GM18873 (cell line): ENCODE measurements around the gene INTS1.

Experiments
- ATAC-seq: cut with Tn5 transposase; IDR thresholded peaks from one replicate; pipeline ENCODE4 v1.9.1; 2021; ENCODE audit warnings: mild to moderate bottlenecking, moderate library complexity, moderate number of reproducible peaks; ENCODE audit not compliant: unreplicated experiment, low FRiP score

Gene INTS1

DNA sequence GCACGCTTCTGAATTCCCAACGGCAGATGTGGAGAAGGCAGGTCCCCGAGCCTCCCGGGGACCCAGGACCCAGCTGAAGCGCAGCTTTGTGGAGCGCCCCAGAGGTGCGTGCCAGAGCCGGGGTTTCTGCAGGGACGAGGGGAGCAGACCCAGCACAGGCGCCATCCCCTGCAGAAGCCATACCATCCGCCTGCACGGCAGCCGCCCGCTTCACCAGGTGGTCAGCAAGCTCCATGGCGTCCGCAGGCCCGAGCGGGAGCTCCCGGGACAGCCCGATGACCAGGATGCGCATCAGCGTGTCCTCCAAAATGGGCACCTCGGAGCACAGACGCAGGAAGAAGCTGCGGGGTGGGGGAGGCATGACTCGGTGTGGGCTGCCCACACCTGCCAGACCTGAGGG, 10.6 kb downstream of the INTS1 start:
- ATAC-seq, result no peak

DNA sequence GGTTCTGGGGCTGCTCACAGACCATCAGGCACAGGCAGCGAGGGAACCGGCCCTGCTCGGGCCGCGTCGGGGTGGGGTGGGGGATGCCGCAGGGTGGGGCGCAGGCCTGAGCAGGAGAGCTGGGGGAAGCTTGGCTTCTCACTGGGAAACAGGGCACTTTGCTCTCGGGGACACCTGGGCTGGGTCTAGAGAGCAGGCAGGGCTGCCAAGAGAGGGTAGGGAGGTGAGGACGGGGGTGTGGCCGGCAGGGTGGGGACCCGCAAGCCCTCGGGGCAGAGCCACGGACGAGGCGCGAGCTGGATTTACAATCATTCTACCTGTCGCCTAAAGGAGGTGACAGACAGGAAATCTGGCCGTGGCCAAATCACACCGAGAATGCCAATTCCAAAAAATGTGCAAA, 11.1 kb downstream of the INTS1 start:
- no peak for ATAC-seq

DNA sequence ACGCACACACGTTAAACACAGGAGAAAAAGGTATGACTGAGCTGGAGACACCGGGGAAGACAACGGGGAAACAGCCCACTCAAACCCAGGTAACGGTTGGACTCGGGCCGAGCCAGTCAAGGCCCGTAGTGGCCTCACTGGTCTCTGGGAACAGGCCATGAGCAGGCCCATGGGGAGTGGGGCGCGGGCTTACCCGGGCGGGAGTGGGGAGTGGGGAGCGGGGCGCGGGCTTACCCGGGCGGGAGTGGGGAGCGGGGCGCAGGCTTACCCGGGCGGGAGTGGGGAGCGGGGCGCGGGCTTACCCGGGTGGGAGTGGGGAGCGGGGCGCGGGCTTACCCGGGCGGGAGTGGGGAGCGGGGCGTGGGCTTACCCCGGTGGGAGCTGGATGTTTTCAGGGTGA, 11.5 kb downstream of the INTS1 start:
- ATAC-seq, result no peak

DNA sequence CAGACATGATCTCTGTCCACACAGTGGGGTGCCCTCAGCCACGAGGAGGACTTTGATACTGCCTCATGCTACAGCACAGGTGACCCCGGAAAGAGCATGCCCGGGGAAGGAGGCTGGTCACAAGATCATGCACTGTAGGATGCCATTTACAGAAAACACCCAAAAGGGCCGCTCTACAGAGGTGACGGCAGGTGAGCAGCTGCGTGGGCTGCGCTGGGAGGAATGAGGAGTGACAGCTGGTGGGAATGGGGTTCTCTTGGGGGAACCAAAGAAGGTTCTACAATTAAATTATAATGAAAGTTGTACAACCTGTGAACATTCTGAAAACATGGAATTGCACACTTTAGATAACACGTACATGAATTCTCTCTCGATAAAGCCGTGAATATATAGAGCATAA, 12.0 kb downstream of the INTS1 start:
- no peak for ATAC-seq

GRCh38 chr7:1490837-1491236, 13.4 kb downstream of the INTS1 start:
- no peak for ATAC-seq

GRCh38 chr7:1489336-1489735, 14.9 kb downstream of the INTS1 start:
- no peak for ATAC-seq

DNA sequence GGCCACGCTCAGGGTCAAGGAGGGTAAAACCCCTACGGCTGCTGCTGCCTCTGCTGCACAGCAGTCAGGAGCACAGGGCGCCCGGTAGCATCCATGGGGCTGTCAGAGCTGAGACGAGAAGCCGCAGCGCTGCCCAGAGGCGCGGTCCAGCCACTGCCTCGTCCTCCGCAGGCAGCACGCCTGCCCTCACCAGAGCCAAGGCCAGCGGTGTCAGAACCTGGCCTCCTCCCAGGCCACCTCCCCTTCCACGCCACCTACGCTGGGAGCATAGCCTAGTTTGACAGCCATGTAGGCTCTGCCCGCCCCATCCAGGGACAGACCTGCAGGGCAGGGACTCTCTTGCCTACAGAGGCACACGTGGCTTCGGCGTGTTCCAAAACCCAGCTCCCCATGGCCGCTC, 16.2 kb downstream of the INTS1 start:
- no peak for ATAC-seq

- ATAC-seq, result no peak
Observed at GRCh38 chr7:1487466-1487865, 16.7 kb downstream of the INTS1 start.

DNA sequence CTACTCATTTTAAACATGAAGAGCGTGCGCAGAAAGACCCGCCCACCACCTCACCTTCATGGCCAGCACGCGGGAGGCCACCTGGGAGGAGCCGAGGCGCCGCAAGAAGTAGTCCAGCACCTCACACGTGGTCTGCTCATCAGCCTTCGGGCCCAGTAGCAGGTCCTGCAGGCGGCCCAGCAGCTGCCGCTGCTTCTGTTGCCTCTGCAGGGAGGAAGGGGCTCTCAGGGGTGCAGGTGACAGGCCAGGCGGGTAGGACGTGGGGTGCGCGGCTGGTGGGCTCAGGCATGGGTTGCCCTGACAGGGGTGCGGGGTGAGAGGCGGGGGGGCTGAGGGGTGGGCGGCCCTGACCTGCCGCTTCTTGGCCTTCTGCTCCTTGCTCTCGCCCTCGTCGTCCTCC, 17.6 kb downstream of the INTS1 start:
- ATAC-seq, result no peak

DNA sequence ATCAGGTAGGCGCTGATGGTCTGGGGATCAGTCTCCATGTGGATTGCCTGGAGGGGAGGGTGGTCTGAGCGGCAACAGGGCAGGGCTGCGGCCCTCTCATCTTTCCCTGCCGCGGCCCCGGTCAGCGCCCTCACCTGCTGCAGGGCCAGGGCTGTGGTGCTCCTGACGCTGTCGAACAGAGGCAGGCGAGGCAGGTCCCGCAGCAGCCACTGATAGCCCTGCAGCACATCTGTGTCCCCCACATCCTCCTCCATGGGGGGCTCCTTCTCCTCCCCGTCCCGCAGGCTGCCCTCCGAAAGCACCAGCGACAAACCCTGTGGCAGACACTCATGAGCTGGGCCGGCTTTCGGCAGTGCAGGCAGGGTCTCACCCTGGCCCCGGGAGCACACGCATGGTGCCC, 19.0 kb downstream of the INTS1 start:
- no peak for ATAC-seq

- ATAC-seq, result no peak
Observed at GRCh38 chr7:1484569-1484968, 19.6 kb downstream of the INTS1 start.

DNA sequence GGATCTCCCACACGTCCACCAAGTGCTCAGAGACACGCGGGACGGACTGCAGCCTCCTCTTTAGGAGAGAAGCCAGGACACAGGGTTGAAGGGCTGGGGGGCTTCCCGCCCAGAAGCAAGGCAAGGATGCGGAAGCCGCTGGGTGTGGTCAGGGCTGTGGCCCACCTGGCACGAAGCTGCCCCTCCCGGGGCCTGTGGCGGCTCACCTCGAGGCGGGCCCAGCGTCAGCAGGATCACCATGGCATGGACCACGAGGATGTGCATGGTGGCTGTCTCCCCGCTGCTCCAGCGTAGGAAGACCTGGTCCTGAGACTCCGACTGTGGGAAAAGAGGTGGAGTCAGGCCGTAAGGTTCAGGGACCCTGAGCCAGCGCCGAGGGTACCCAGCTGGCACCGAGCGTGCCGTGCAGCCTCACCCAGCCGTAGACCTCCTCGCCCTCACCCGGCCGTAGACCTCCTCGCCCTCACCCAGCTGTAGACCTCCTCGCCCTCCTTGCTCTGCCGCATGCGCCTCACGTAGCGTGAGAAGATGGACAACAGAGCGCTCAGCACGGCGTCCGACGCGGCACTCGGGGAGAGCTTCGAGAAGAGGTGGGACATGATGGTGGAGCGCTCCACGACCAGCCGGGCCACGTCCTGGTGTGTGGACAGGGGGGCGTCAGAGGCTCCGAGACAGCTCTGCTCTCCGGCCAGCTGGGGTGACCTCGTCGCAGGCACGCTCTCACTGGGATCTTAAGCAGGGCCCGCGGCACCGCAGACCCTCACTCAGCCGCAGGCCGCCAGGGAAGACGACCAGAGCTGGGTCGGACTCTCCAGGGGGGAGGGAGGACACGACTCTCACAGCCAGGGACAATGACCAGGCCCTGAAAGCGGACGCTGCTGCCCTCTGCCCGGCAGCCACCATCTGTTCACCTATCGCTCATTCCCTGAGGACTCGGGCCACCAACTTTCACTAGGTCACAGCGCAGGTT, 20.4 kb downstream of the INTS1 start:
- ATAC-seq, result no peak

GRCh38 chr7:1483079-1483478, 21.1 kb downstream of the INTS1 start:
- no peak for ATAC-seq

GRCh38 chr7:1481300-1481699, 22.9 kb downstream of the INTS1 start:
- ATAC-seq, result no peak

DNA sequence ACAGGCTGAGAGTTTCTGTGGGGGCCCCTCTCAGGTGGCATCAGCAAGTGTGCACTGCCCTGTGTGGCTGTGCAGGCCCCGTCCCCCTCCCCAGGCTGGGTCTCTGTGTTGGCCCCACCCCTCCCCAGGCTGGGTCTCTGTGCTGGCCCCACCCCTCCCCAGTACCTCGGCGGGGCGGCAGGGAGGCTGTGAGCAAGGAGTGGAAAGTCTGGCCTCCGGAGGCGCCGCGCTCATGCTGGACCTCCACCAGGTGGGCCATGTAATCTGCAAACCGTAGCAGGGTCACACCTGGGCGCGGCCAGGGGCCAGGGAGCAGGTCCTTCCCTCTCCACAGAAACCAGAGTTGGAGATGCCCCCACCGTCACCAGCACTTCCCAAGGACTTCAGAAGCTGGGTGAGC, 23.5 kb downstream of the INTS1 start:
- no peak for ATAC-seq

DNA sequence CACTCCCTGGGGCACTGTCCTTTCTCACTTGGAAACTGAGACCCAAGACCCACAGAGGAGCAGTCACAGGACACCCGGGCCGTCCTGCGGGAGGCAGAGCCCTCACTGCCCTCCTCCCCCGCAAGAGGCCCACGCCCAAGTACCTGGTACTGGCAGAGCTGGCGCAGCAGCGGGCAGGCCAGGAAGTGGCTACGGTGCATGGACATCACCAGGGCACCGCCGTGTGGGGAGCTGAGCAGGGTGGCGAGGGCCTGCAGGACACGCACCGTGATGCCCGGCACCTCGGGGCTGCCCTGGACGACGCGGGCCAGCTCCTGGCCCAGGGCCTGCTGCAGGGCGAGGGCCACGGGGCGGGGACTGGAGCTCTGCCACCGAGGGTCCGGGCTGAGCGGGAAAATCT, 24.9 kb downstream of the INTS1 start:
- no peak for ATAC-seq

DNA sequence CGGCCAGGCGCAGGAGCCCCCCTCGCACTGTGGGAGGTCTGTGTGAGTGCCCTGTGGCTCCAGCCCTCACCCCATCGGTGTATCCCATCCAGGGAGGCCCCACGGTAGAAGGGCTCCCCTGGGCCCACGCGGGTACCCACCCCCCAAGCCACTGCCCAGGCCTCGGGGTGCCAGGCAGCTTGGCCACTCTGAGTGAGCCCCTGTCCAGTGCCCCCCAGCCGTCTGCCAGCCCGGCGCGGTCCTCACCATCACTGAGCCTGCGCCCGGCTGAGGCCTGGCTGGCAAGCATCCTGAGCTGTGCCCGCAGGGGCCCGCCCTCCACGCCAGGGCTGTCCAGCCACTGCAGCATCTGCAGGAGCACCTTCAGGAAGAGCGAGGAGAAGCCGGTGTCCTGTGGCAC, 25.7 kb downstream of the INTS1 start:
- no peak for ATAC-seq

- ATAC-seq, result no peak
Observed at GRCh38 chr7:1476859-1477258, 27.3 kb downstream of the INTS1 start.

DNA sequence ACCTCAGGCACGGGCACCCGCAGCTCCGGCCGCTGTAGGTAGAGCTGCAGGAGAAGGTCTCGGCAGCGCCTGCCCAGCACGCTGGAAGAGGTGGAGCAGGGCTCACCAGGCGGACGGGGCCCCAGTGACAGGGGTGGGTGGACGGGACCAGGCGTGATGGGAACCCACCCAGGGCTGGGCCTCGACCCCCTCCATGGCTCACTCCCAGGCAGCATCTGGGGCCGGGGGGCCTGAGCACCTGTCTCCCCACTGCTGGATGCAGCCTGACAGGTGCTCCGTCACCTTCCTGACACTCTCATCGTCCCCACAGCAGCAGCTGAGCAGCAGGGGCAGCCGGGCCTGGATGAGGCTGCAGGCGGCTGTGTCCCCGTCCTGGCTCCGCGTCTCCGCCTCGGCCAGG, 28.2 kb downstream of the INTS1 start:
- no peak for ATAC-seq

GRCh38 chr7:1475393-1475792, 28.8 kb downstream of the INTS1 start:
- ATAC-seq, result no peak

DNA sequence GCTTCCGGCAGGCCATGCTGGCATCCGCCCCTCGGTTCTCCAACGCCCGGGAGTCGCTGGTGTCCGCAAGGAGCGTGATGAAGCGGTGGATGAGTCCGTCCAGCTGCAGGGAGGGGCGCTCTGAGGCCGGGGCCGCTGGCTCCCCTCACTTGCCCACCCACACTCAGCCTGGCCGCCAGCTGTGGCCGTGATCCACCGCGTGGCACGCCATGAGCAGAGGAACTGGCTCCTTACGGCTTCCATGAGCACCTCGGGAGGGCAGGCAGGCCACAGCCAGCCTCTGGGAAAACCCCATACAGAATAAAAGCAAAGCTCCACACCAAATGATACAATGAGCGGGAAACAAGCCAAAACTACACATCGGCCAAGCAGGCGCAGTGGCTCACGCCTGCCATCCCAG, 29.5 kb downstream of the INTS1 start:
- ATAC-seq, result no peak

GRCh38 chr7:1473864-1474512, 30.2 kb downstream of the INTS1 start:
- ATAC-seq, result no peak
